PC-9 (cell line): ENCODE results near the gene CD109. TPM values are rescaled to one million over a fixed set of nuclear protein-coding genes. Genes with fewer than 3 reads are reported as not detected.

ENCODE experiments used
- BruUV-seq: library from RNA; stranded (reverse); fragments of 400-500 nt; replicated peaks from 2 replicates; lab custom pipeline; 2021; lab: Mats Ljungman, UMichigan
- CTCF ChIA-PET: fragments of 300-600 bp; sonication (Branson Sonifier 250); formaldehyde crosslinking; loops from one replicate; lab custom pipeline; 2022; ENCODE audit warnings: antibody characterized with exemption; lab: Charles Lee
- POLR2A ChIA-PET: fragments of 300-600 bp; sonication (Branson Sonifier 250); formaldehyde crosslinking; loops from one replicate; lab custom pipeline; 2022; ENCODE audit warnings: antibody characterized with exemption; ENCODE audit not compliant: unreplicated experiment; lab: Charles Lee
- DNase-seq, 2 experiments: peaks; one replicate each; pipeline versions ENCODE4 v3.0.0 to v3.0.0-alpha.2; 2015 to 2022; ENCODE audit warnings: mixed read lengths in 1 of 2
- H2AFZ ChIP-seq: fragments of 200-600 bp; sonication (generic); 2 replicates; pipeline ENCODE4 v1.8.1; 2017; ENCODE audit warnings: antibody characterized with exemption
- H3F3A ChIP-seq: fragments of 200-600 bp; sonication (generic); 2 replicates; pipeline ENCODE4 v1.8.1; 2017; ENCODE audit warnings: antibody characterized with exemption, mild to moderate bottlenecking, low read depth; ENCODE audit not compliant: insufficient read depth
- H3K27ac ChIP-seq: fragments of 200-600 bp; sonication (generic); 2 replicates; pipeline ENCODE4 v1.6.1; 2016; ENCODE audit warnings: mixed run types
- H3K27me3 ChIP-seq: fragments of 200-600 bp; sonication (generic); 2 replicates; pipeline ENCODE4 v1.6.1; 2016; ENCODE audit warnings: low read depth, mixed run types; ENCODE audit not compliant: insufficient read depth
- H3K36me3 ChIP-seq: fragments of 200-600 bp; sonication (generic); 2 replicates; pipeline ENCODE4 v1.6.1; 2016; ENCODE audit warnings: low read depth, mixed run types
- H3K4me1 ChIP-seq: fragments of 200-600 bp; sonication (generic); replicated peaks from 2 replicates; pipeline ENCODE4 v1.6.1; 2016; ENCODE audit warnings: mixed run types; ENCODE audit not compliant: insufficient read depth
- H3K4me2 ChIP-seq: fragments of 200-600 bp; sonication (generic); 2 replicates; pipeline ENCODE4 v1.6.1; 2017; ENCODE audit warnings: mixed run types
- H3K4me3 ChIP-seq: fragments of 200-600 bp; sonication (generic); 2 replicates; pipeline ENCODE4 v1.6.1; 2016; ENCODE audit warnings: mixed run types
- H3K79me2 ChIP-seq: fragments of 200-600 bp; sonication (generic); 2 replicates; pipeline ENCODE4 v1.6.1; 2017; ENCODE audit warnings: low read depth, mixed run types
- H3K9me2 ChIP-seq: fragments of 200-600 bp; sonication (generic); 2 replicates; pipeline ENCODE4 v1.8.1; 2017; ENCODE audit warnings: mild to moderate bottlenecking; ENCODE audit not compliant: insufficient read depth
- H3K9me3 ChIP-seq: fragments of 200-600 bp; sonication (generic); 2 replicates; pipeline ENCODE4 v1.8.1; 2016; ENCODE audit warnings: low read depth; ENCODE audit not compliant: insufficient read depth
- H4K20me1 ChIP-seq: fragments of 200-600 bp; sonication (generic); 2 replicates; pipeline ENCODE4 v1.8.1; 2017; ENCODE audit not compliant: insufficient read depth
- EZH2 ChIP-seq: fragments of 200-600 bp; sonication (generic); IDR thresholded peaks from 2 replicates; pipeline ENCODE4 v1.8.0; 2017; ENCODE audit warnings: antibody characterized with exemption, low read depth
- intact Hi-C: fragments of 100-400 bp; cut with micrococcal nuclease; formaldehyde crosslinking; loops from one replicate; pipeline ENCODE4 v1.10.0; 2022; ENCODE audit not compliant: unreplicated experiment
- total RNA-seq: library from RNA; stranded (reverse); gene quantifications from 2 replicates; pipeline ENCODE4 v1.2.3, GENCODE V29; 2021
- TF ChIP-seq, protein P1 (sequence below): fragments of 200-600 bp; sonication (generic); conservative IDR thresholded peaks from 2 replicates; pipeline ENCODE4 v1.6.1; 2017; ENCODE audit warnings: mixed run types, antibody characterized with exemption, mild to moderate bottlenecking, moderate library complexity

The CD109 gene
- total RNA-seq, 1 experiment from 2014 or later: 50.7 TPM

- no peaks in the 10 kb centered on the region for H4K20me1 ChIP-seq
- no peaks in the 10 kb centered on the region; the same call in 1 of the 2 replicates for H3K9me2 ChIP-seq
- peak overlapping the region; percentile 19; the same call in 1 of the 2 replicates for H3K4me2 ChIP-seq
- H3K4me3 ChIP-seq: no peak overlapping the region
- CTCF ChIA-PET: no interaction called here
- peaks cover 15% of the 10 kb centered on the region; the same call in 1 of the 2 replicates for H3K4me1 ChIP-seq
- H3F3A ChIP-seq: no peaks in the 10 kb centered on the region
- peak; percentile 57 to 73 for DNase-seq
- no peaks in the 10 kb centered on the region for H3K27me3 ChIP-seq
- no TSS peak for BruUV-seq
- no peak overlapping the region for H3K27ac ChIP-seq
- POLR2A ChIA-PET: no interaction called here
- intact Hi-C loops: no loop called here
- H3K9me3 ChIP-seq: no peaks in the 10 kb centered on the region
- TF ChIP-seq EZH2: no peak
- TF ChIP-seq, protein P1, sequence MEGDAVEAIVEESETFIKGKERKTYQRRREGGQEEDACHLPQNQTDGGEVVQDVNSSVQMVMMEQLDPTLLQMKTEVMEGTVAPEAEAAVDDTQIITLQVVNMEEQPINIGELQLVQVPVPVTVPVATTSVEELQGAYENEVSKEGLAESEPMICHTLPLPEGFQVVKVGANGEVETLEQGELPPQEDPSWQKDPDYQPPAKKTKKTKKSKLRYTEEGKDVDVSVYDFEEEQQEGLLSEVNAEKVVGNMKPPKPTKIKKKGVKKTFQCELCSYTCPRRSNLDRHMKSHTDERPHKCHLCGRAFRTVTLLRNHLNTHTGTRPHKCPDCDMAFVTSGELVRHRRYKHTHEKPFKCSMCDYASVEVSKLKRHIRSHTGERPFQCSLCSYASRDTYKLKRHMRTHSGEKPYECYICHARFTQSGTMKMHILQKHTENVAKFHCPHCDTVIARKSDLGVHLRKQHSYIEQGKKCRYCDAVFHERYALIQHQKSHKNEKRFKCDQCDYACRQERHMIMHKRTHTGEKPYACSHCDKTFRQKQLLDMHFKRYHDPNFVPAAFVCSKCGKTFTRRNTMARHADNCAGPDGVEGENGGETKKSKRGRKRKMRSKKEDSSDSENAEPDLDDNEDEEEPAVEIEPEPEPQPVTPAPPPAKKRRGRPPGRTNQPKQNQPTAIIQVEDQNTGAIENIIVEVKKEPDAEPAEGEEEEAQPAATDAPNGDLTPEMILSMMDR: no peak
- H3K79me2 ChIP-seq: no peaks in the 10 kb centered on the region
- H2AFZ ChIP-seq: no peak overlapping the region
- H3K36me3 ChIP-seq: no peaks in the 10 kb centered on the region
These were observed 174.9 kb downstream of the CD109 start for GRCh38 chr6:73870907-73871306.

DNA sequence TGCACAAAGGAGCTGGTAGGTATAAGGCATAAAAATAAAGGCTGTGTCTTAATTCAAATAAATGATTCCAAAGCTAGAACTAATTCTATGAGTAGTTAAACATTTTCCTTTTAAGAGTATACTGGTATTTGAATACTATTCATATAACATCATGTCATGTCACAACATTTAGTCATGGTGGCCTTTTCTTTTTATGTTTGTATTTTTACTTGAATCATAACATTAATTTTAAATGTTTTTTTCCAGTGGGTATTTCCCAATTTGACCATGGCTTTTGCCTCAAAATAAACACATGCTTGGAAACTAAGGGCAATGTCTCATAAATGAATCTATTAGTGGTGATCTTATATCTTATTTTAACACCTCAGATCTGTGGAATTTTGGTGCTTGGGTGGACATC is 177.1 kb downstream of the CD109 start:
- H3K79me2 ChIP-seq: no peaks in the 10 kb centered on the region
- ChIA-PET CTCF (no interaction called here), POLR2A (no interaction called here)
- no peaks in the 10 kb centered on the region for H3K36me3 ChIP-seq
- intact Hi-C loops: no loop called here
- no peaks in the 10 kb centered on the region for H3F3A ChIP-seq
- no TSS peak for BruUV-seq
- H2AFZ ChIP-seq: no peak overlapping the region
- H3K4me2 ChIP-seq: no peak overlapping the region
- H4K20me1 ChIP-seq: no peaks in the 10 kb centered on the region
- H3K27ac ChIP-seq: no peak overlapping the region
- no peak overlapping the region for H3K4me3 ChIP-seq
- no peaks in the 10 kb centered on the region for H3K27me3 ChIP-seq
- H3K9me3 ChIP-seq: no peaks in the 10 kb centered on the region
- peaks cover 15% of the 10 kb centered on the region; the same call in 1 of the 2 replicates for H3K4me1 ChIP-seq
- DNase-seq: no peak
- TF ChIP-seq, protein P1: no peak
- no peak for TF ChIP-seq EZH2
- H3K9me2 ChIP-seq: no peaks in the 10 kb centered on the region; the same call in 1 of the 2 replicates

Other genes with a start within 250 kb of the CD109 start
- 25.5 and 26.1 TPM in 2 replicates for gene CGAS, start 243.9 kb upstream of the CD109 start, total RNA-seq
- 27.2 and 29.3 TPM in 2 replicates for gene MTO1, start 234.5 kb upstream of the CD109 start, total RNA-seq
- 10,581 and 12,059 TPM in 2 replicates for gene EEF1A1, start 175.2 kb upstream of the CD109 start, total RNA-seq
- gene SLC17A5, start 42.2 kb upstream of the CD109 start, total RNA-seq: 15.8 and 16.9 TPM in 2 replicates